ENCODE results near the gene NPM3. TPM values are rescaled to one million over a fixed set of nuclear protein-coding genes. Genes with fewer than 3 reads are reported as not detected.

NPM3 gene
- polyA plus RNA-seq, 4 donors: 2.5 to 49.8 (median 27.7) TPM

- H3K4me1 ChIP-seq (ENCODE audit: control insufficient read depth in 3 of 3, insufficient read depth in 2 of 3, low read depth in 1 of 3, low read length in 2 of 3): peaks cover 0 to 19% (median 4%) of the 10 kb centered on the region in 3 donors
- no peak overlapping the region for H3K4me3 ChIP-seq (ENCODE audit: low read depth in 1 of 3, low read length in 3 of 3)
- H3K9me3 ChIP-seq (ENCODE audit: control insufficient read depth in 2 of 2, insufficient read depth in 1 of 2, low read depth in 1 of 2, low read length in 1 of 2): no peaks in the 10 kb centered on the region
- DNase-seq (no peak), FAIRE-seq (no peak)
- H3K27ac ChIP-seq (ENCODE audit: low read depth in 1 of 3, low read length in 2 of 3): no peak overlapping the region
- H3K27me3 ChIP-seq (ENCODE audit: control insufficient read depth in 3 of 3, insufficient read depth in 3 of 3, low read length in 3 of 3): peaks cover 10 to 93% (median 60%) of the 10 kb centered on the region in 3 donors
- WGBS, 3 donors: 7 to 10% (median 9%) methylated on average over 32 of the region's 32 CpGs
- H3K36me3 ChIP-seq (ENCODE audit: control insufficient read depth in 3 of 3, insufficient read depth in 2 of 3, low read depth in 1 of 3, low read length in 3 of 3): no peaks in the 10 kb centered on the region
Measured at GRCh38 chr10:101774589-101775272, 8.5 kb downstream of the NPM3 start.

- Histone ChIP-seq H3K4me1 (ENCODE audit: control insufficient read depth in 3 of 3, insufficient read depth in 2 of 3, low read depth in 1 of 3, low read length in 2 of 3) (peaks cover 0 to 12% (median 0%) of the 10 kb centered on the region in 3 donors), H3K27me3 (ENCODE audit: control insufficient read depth in 3 of 3, insufficient read depth in 3 of 3, low read length in 3 of 3) (peaks cover 10 to 92% (median 64%) of the 10 kb centered on the region in 3 donors), H3K36me3 (ENCODE audit: control insufficient read depth in 3 of 3, insufficient read depth in 2 of 3, low read depth in 1 of 3, low read length in 3 of 3) (no peaks in the 10 kb centered on the region), H3K9me3 (ENCODE audit: control insufficient read depth in 2 of 2, insufficient read depth in 1 of 2, low read depth in 1 of 2, low read length in 1 of 2) (no peaks in the 10 kb centered on the region), H3K4me3 (ENCODE audit: low read depth in 1 of 3, low read length in 3 of 3) (no peak overlapping the region), H3K27ac (ENCODE audit: low read depth in 1 of 3, low read length in 2 of 3) (no peak overlapping the region)
- no peak for DNase-seq
- no peak for FAIRE-seq
- WGBS, 3 donors: 11 to 14% (median 13%) methylated on average over 13 of the region's 13 CpGs
Measured at GRCh38 chr10:101773923-101774588, 9.2 kb downstream of the NPM3 start.

GRCh38 chr10:101772895-101773761, 10.1 kb downstream of the NPM3 start:
- no peak overlapping the region for H3K27ac ChIP-seq (ENCODE audit: low read depth in 1 of 3, low read length in 2 of 3)
- no peak for DNase-seq
- no peak for FAIRE-seq
- H3K36me3 ChIP-seq (ENCODE audit: control insufficient read depth in 3 of 3, insufficient read depth in 2 of 3, low read depth in 1 of 3, low read length in 3 of 3): no peaks in the 10 kb centered on the region
- 17 to 23% (median 21%) methylated on average over 21 of the region's 21 CpGs for WGBS, 3 donors
- H3K4me1 ChIP-seq (ENCODE audit: control insufficient read depth in 3 of 3, insufficient read depth in 2 of 3, low read depth in 1 of 3, low read length in 2 of 3): peaks cover 0 to 8% (median 0%) of the 10 kb centered on the region in 3 donors
- H3K27me3 ChIP-seq (ENCODE audit: control insufficient read depth in 3 of 3, insufficient read depth in 3 of 3, low read length in 3 of 3): peaks cover 10 to 92% (median 70%) of the 10 kb centered on the region in 3 donors
- H3K4me3 ChIP-seq (ENCODE audit: low read depth in 1 of 3, low read length in 3 of 3): no peak overlapping the region
- H3K9me3 ChIP-seq (ENCODE audit: control insufficient read depth in 2 of 2, insufficient read depth in 1 of 2, low read depth in 1 of 2, low read length in 1 of 2): no peaks in the 10 kb centered on the region

GRCh38 chr10:101772017-101772894, 11.0 kb downstream of the NPM3 start:
- H3K4me1 ChIP-seq (ENCODE audit: control insufficient read depth in 3 of 3, insufficient read depth in 2 of 3, low read depth in 1 of 3, low read length in 2 of 3): peaks cover 0 to 10% (median 0%) of the 10 kb centered on the region in 3 donors
- H3K9me3 ChIP-seq (ENCODE audit: control insufficient read depth in 2 of 2, insufficient read depth in 1 of 2, low read depth in 1 of 2, low read length in 1 of 2): no peaks in the 10 kb centered on the region
- no peak overlapping the region for H3K4me3 ChIP-seq (ENCODE audit: low read depth in 1 of 3, low read length in 3 of 3)
- FAIRE-seq: no peak
- peaks cover 7 to 91% (median 64%) of the 10 kb centered on the region in 3 donors for H3K27me3 ChIP-seq (ENCODE audit: control insufficient read depth in 3 of 3, insufficient read depth in 3 of 3, low read length in 3 of 3)
- no peak for DNase-seq
- WGBS, 3 donors: 69 to 77% (median 69%) methylated on average over 6 of the region's 6 CpGs
- no peaks in the 10 kb centered on the region for H3K36me3 ChIP-seq (ENCODE audit: control insufficient read depth in 3 of 3, insufficient read depth in 2 of 3, low read depth in 1 of 3, low read length in 3 of 3)
- H3K27ac ChIP-seq (ENCODE audit: low read depth in 1 of 3, low read length in 2 of 3): no peak overlapping the region

- WGBS, 3 donors: 75 to 88% (median 80%) methylated on average over 10 of the region's 10 CpGs
- Histone ChIP-seq H3K4me3 (ENCODE audit: low read depth in 1 of 3, low read length in 3 of 3) (no peak overlapping the region), H3K27ac (ENCODE audit: low read depth in 1 of 3, low read length in 2 of 3) (no peak overlapping the region), H3K27me3 (ENCODE audit: control insufficient read depth in 3 of 3, insufficient read depth in 3 of 3, low read length in 3 of 3) (peaks cover 3 to 85% (median 55%) of the 10 kb centered on the region in 3 donors), H3K36me3 (ENCODE audit: control insufficient read depth in 3 of 3, insufficient read depth in 2 of 3, low read depth in 1 of 3, low read length in 3 of 3) (no peaks in the 10 kb centered on the region), H3K9me3 (ENCODE audit: control insufficient read depth in 2 of 2, insufficient read depth in 1 of 2, low read depth in 1 of 2, low read length in 1 of 2) (no peaks in the 10 kb centered on the region), H3K4me1 (ENCODE audit: control insufficient read depth in 3 of 3, insufficient read depth in 2 of 3, low read depth in 1 of 3, low read length in 2 of 3) (peaks cover 0 to 12% (median 0%) of the 10 kb centered on the region in 3 donors)
- DNase-seq: no peak
- no peak for FAIRE-seq
Measured at GRCh38 chr10:101771380-101771779, 11.9 kb downstream of the NPM3 start.

- no peak for DNase-seq
- Histone ChIP-seq H3K4me1 (ENCODE audit: control insufficient read depth in 3 of 3, insufficient read depth in 2 of 3, low read depth in 1 of 3, low read length in 2 of 3) (peaks cover 0 to 12% (median 0%) of the 10 kb centered on the region in 3 donors), H3K36me3 (ENCODE audit: control insufficient read depth in 3 of 3, insufficient read depth in 2 of 3, low read depth in 1 of 3, low read length in 3 of 3) (no peaks in the 10 kb centered on the region), H3K27ac (ENCODE audit: low read depth in 1 of 3, low read length in 2 of 3) (no peak overlapping the region), H3K4me3 (ENCODE audit: low read depth in 1 of 3, low read length in 3 of 3) (no peak overlapping the region), H3K9me3 (ENCODE audit: control insufficient read depth in 2 of 2, insufficient read depth in 1 of 2, low read depth in 1 of 2, low read length in 1 of 2) (no peaks in the 10 kb centered on the region), H3K27me3 (ENCODE audit: control insufficient read depth in 3 of 3, insufficient read depth in 3 of 3, low read length in 3 of 3) (peaks cover 3 to 91% (median 54%) of the 10 kb centered on the region in 3 donors)
- no peak for FAIRE-seq
- 76 to 83% (median 79%) methylated on average over 38 to 41 of the region's 41 CpGs for whole genome bisulfite sequencing, 3 donors
Measured at GRCh38 chr10:101770331-101771215, 12.7 kb downstream of the NPM3 start.

- peaks cover 0 to 12% (median 0%) of the 10 kb centered on the region in 3 donors for H3K4me1 ChIP-seq (ENCODE audit: control insufficient read depth in 3 of 3, insufficient read depth in 2 of 3, low read depth in 1 of 3, low read length in 2 of 3)
Measured at GRCh38 chr10:101769541-101770180, 13.6 kb downstream of the NPM3 start.

More at GRCh38 chr10:101769541-101770180, 13.6 kb downstream of the NPM3 start:
- H3K36me3 ChIP-seq (ENCODE audit: control insufficient read depth in 3 of 3, insufficient read depth in 2 of 3, low read depth in 1 of 3, low read length in 3 of 3): no peaks in the 10 kb centered on the region
- no peak overlapping the region for H3K4me3 ChIP-seq (ENCODE audit: low read depth in 1 of 3, low read length in 3 of 3)
- FAIRE-seq (no peak), DNase-seq (no peak)
- H3K27me3 ChIP-seq (ENCODE audit: control insufficient read depth in 3 of 3, insufficient read depth in 3 of 3, low read length in 3 of 3): peaks cover 3 to 91% (median 52%) of the 10 kb centered on the region in 3 donors
- H3K27ac ChIP-seq (ENCODE audit: low read depth in 1 of 3, low read length in 2 of 3): no peak overlapping the region
- WGBS, 3 donors: 73 to 89% (median 78%) methylated on average over 5 of the region's 5 CpGs
- no peaks in the 10 kb centered on the region for H3K9me3 ChIP-seq (ENCODE audit: control insufficient read depth in 2 of 2, insufficient read depth in 1 of 2, low read depth in 1 of 2, low read length in 1 of 2)

Data from small intestine (tissue), 7 donors.